Kidney (tissue), 14 donors: ENCODE results near the gene SNX19. TPM values are rescaled to one million over a fixed set of nuclear protein-coding genes. Genes with fewer than 3 reads are reported as not detected.

ENCODE experiments used
- DNase-seq, 5 donors: peaks; one replicate each; pipeline ENCODE4 v3.0.0-alpha.2; 2013 to 2020
- FAIRE-seq: peaks from 2 replicates; lab custom pipeline; 2012; peaks lifted over from hg19 to GRCh38; lab: Jason Lieb, UNC
- H3K27ac ChIP-seq, 2 donors: one replicate each; pipeline ENCODE4 v1.7.0; 2013; ENCODE audit warnings: low read depth in 2 of 2, low read length in 2 of 2, inconsistent platforms in 1 of 2
- H3K27me3 ChIP-seq: one replicate; pipeline ENCODE4 v1.7.1; 2013; ENCODE audit warnings: low read length, inconsistent platforms; ENCODE audit not compliant: control insufficient read depth, insufficient read depth
- H3K36me3 ChIP-seq, 3 donors: one replicate each; pipeline versions ENCODE4 v1.7.0 to v1.7.1; 2013; ENCODE audit warnings: low read length in 3 of 3, control low read depth in 1 of 3, inconsistent platforms in 1 of 3; ENCODE audit not compliant: insufficient read depth in 3 of 3, control insufficient read depth in 2 of 3
- H3K4me1 ChIP-seq, 3 donors: one replicate each; pipeline versions ENCODE4 v1.7.0 to v1.7.1; 2013; ENCODE audit warnings: low read length in 3 of 3, inconsistent platforms in 1 of 3, low read depth in 1 of 3; ENCODE audit not compliant: control insufficient read depth in 2 of 3, insufficient read depth in 2 of 3
- H3K4me3 ChIP-seq, 3 donors: one replicate each; pipeline versions ENCODE4 v1.7.0 to v1.8.1; 2013; ENCODE audit warnings: low read length in 3 of 3, control low read depth in 1 of 3, inconsistent platforms in 1 of 3
- H3K9ac ChIP-seq, 3 donors: one replicate each; pipeline versions ENCODE4 v1.7.0 to v1.7.1; 2013; ENCODE audit warnings: low read length in 3 of 3, control low read depth in 1 of 3, inconsistent platforms in 1 of 3
- H3K9me3 ChIP-seq, 3 donors: one replicate each; pipeline versions ENCODE4 v1.7.0 to v1.7.1; 2013; ENCODE audit warnings: low read length in 3 of 3, control low read depth in 1 of 3, inconsistent platforms in 1 of 3; ENCODE audit not compliant: control insufficient read depth in 2 of 3, insufficient read depth in 1 of 3
- intact Hi-C: fragments of 100-400 bp; cut with DNase I; formaldehyde crosslinking; loops from one replicate; pipeline ENCODE4 v1.11.1; 2022
- polyA plus RNA-seq: library from polyadenylated mRNA; stranded (reverse); fragments of 350-450 nt; fragmentation: Illumina TruSeq; extraction: RNeasy Lipid Tissue Mini Kit (QIAGEN cat#74804); gene quantifications from one replicate; pipeline ENCODE4 v1.2.3, GENCODE V29; 2014; ENCODE audit warnings: low read depth, low replicate concordance; ENCODE audit not compliant: insufficient read depth
- total RNA-seq: library from RNA; stranded (reverse); fragmentation: NEBNext Ultra II Directional; extraction: Animal tissue kit (Norgen Biotek cat#: 25700); gene quantifications from one replicate; pipeline ENCODE4 v1.2.1, GENCODE V29; 2021
- TF ChIP-seq, protein P1 (sequence below): IDR thresholded peaks from 3 replicates; pipeline ENCODE4 v1.5.1; 2012; ENCODE audit warnings: mild to moderate bottlenecking, moderate library complexity, borderline replicate concordance; ENCODE audit not compliant: insufficient read depth; ENCODE audit errors: extremely low read depth
- donor health status: control.
- donor health status: control.
- donor health status: control.
- donor health status: control.
- donor health status: control.
- donor health status: DM: yes; HTN: yes; CAD: no.
- donor health status: Normal renal cell carcinoma (clear cell type).

The SNX19 gene
- total and polyA plus RNA-seq, 2 donors from 2014 or later, result 16.9 to 67.5 TPM

DNA sequence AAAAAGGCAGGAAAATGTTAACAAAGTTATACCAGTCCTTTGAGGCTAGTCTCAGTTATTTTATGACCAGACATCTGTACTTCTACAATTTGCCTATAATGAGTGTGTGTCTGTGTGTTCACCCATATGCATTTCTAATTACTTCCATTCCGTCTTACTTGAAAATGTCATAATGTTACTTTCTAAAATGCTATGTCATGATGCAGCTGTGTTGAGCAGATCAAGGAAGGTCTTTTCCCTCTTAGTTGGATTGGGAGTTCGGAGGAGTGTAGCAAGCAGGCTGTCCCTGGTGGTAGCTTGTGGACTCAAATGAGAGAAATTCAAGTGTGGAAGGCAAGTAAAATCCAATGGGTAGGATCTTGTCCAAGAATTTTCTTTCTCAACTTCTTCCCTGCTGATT lies 3.0 kb downstream of the SNX19 start:
- no peaks in the 10 kb centered on the region for H3K27me3 ChIP-seq
- H3K36me3 ChIP-seq, result peaks cover 3 to 24% (median 16%) of the 10 kb centered on the region in 3 donors
- no peaks in the 10 kb centered on the region for H3K9me3 ChIP-seq
- intact Hi-C loops, result no loop called here
- peaks cover 0 to 21% (median 7%) of the 10 kb centered on the region in 3 donors for H3K4me1 ChIP-seq
- H3K27ac ChIP-seq, result no peak overlapping the region
- no peak for DNase-seq
- no peak overlapping the region for H3K4me3 ChIP-seq
- no peak for FAIRE-seq
- no peak overlapping the region for H3K9ac ChIP-seq
- TF ChIP-seq, protein P1, sequence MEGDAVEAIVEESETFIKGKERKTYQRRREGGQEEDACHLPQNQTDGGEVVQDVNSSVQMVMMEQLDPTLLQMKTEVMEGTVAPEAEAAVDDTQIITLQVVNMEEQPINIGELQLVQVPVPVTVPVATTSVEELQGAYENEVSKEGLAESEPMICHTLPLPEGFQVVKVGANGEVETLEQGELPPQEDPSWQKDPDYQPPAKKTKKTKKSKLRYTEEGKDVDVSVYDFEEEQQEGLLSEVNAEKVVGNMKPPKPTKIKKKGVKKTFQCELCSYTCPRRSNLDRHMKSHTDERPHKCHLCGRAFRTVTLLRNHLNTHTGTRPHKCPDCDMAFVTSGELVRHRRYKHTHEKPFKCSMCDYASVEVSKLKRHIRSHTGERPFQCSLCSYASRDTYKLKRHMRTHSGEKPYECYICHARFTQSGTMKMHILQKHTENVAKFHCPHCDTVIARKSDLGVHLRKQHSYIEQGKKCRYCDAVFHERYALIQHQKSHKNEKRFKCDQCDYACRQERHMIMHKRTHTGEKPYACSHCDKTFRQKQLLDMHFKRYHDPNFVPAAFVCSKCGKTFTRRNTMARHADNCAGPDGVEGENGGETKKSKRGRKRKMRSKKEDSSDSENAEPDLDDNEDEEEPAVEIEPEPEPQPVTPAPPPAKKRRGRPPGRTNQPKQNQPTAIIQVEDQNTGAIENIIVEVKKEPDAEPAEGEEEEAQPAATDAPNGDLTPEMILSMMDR, result no peak

DNA sequence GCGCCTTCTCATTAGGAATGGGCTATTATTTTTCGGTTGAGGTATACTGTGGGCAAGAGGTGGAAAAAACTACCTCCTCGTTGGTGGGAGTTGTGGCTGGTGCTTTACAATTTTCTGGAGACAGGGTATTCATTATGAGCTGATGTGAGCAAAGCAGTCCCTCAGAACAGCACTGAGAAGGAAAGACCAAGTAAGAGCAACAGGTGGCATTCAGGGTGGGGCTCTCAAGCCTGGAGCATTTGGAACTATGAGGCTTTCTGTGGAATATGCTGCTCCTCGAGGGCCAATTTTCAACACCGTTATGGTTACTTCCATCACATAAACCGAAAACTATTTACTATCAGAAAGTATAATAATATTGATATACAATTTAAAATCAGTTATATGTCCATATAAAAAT lies 3.7 kb downstream of the SNX19 start:
- no peak for FAIRE-seq
- intact Hi-C loops, result no loop called here

DNA sequence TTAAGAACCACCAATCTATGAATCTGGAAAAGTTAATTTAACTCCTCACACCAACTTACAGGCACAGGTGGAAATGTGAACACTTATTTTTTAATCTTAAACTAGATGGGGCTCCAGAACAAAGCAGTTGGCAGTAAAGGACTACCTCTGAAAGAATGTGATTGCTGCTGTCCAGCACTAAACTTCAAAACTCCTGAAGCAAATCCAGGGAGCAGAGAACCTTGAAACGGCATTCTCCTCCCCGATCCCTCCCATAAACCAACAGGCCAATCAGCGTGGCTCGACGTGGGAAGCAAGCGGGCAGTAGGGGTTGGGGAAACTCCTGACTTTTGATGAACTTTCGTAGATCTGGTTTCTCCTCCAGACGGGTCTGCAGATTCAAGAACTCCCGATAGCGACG lies 5.0 kb downstream of the SNX19 start:
- H3K36me3 ChIP-seq, result peaks cover 6 to 42% (median 29%) of the 10 kb centered on the region in 3 donors
- no peak overlapping the region for H3K4me3 ChIP-seq
- FAIRE-seq (no peak), DNase-seq (peak in 2 of 5 donors; percentile 42 to 61)
- no peaks in the 10 kb centered on the region for H3K27me3 ChIP-seq
- peaks cover 0 to 17% (median 0%) of the 10 kb centered on the region in 3 donors for H3K4me1 ChIP-seq
- H3K9ac ChIP-seq, result no peak overlapping the region
- intact Hi-C loops, result no loop called here
- H3K9me3 ChIP-seq, result no peaks in the 10 kb centered on the region
- no peak overlapping the region for H3K27ac ChIP-seq
- TF ChIP-seq, protein P1, result no peak

More for the DNA sequence above, 3.7 kb downstream of the SNX19 start:
- Histone ChIP-seq H3K9me3 (no peaks in the 10 kb centered on the region), H3K27ac (no peak overlapping the region), H3K9ac (no peak overlapping the region), H3K4me1 (peaks cover 0 to 21% (median 7%) of the 10 kb centered on the region in 3 donors), H3K27me3 (no peaks in the 10 kb centered on the region), H3K4me3 (no peak overlapping the region), H3K36me3 (peaks cover 3 to 31% (median 21%) of the 10 kb centered on the region in 3 donors)
- TF ChIP-seq, protein P1, result no peak
- DNase-seq, result no peak

DNA sequence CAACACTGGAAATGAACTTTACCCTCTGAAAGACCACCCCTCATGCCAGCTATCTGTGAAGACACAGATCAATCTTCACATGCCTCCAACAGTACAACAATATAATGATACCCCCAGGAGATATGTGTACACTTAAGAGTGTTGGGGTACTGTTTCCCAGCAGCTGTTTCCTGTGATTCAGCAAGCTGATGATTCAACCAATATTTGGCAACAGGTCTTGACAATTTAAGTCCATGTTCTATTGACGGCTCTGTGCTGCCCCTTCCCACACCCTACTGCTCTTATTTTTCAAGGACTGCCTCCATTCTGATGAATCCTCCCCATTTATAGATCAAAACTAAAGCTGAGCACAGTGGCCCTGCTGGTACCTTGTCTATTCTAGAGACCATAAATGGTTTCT lies 6.6 kb downstream of the SNX19 start:
- Histone ChIP-seq H3K9ac (no peak overlapping the region), H3K27ac (no peak overlapping the region), H3K36me3 (peaks cover 8 to 59% (median 36%) of the 10 kb centered on the region in 3 donors), H3K27me3 (no peaks in the 10 kb centered on the region), H3K4me1 (peaks cover 0 to 8% (median 0%) of the 10 kb centered on the region in 3 donors), H3K4me3 (no peak overlapping the region), H3K9me3 (no peaks in the 10 kb centered on the region)
- DNase-seq (no peak), FAIRE-seq (no peak)
- intact Hi-C loops, result no loop called here
- TF ChIP-seq, protein P1, result no peak
